Neural progenitor cell (in vitro differentiated cells): ENCODE results near the gene NRG3.

Experiments used
- CTCF ChIP-seq: fragments of 200-600 bp; sonication (generic); IDR thresholded peaks from 2 replicates; pipeline ENCODE4 v1.5.1; 2017; ENCODE audit warnings: antibody characterized with exemption, mild to moderate bottlenecking
- EZH2phosphoT487 ChIP-seq: fragments of 200-600 bp; sonication (generic); IDR thresholded peaks from 2 replicates; pipeline ENCODE4 v1.6.1; 2017; ENCODE audit warnings: antibody characterized with exemption

- TF ChIP-seq CTCF (no peak), EZH2phosphoT487 (no peak)
Observed at GRCh38 chr10:81848931-81849330, 26.1 kb upstream of the NRG3 start.
